NCI-H1092 (cell line): Measurements from ENCODE around the gene DNASE1L2.

Experiments used
- DNase-seq: peaks from one replicate; lab custom pipeline; 2025; lab: John Stamatoyannopoulos, UW

The DNASE1L2 gene, protein sequence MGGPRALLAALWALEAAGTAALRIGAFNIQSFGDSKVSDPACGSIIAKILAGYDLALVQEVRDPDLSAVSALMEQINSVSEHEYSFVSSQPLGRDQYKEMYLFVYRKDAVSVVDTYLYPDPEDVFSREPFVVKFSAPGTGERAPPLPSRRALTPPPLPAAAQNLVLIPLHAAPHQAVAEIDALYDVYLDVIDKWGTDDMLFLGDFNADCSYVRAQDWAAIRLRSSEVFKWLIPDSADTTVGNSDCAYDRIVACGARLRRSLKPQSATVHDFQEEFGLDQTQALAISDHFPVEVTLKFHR

DNA sequence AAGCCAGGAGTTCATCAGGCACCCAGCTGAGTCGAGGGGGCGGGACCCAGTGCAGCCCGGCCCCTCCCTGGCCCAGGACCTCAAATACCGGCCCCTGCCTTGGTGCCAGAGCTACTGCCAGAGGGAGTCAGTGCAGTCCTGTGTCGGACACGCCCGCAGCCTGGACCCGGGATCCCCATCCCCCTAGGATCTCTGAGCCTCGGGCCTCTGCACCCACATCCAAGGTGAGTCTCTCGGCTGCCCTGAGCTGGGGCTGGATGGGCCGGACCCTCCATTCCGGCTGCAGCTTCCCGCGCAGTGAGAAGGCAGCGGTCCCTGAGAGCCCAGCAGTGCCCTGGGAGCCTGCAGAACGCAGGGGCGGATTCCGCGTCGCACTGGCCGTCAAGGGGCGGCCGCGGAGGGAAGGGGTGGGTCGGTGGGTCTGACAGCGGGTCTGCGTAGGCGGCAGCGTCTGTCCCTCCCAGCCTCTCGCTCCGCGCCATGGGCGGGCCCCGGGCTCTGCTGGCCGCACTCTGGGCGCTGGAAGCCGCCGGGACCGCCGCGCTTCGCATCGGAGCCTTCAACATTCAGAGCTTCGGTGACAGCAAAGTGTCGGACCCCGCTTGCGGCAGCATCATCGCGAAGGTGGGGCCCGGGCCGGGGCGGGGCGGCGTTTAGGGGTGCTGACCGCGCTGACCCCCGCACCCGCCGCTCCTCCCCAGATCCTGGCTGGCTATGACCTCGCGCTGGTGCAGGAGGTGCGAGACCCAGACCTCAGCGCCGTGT lies at the start of gene DNASE1L2:
DNASE1L2 (plus strand) TSS at position 108 of the 765 bp plus-strand sequence; CDS start at position 481, 373 bp downstream.
- no peak for DNase-seq

DNA sequence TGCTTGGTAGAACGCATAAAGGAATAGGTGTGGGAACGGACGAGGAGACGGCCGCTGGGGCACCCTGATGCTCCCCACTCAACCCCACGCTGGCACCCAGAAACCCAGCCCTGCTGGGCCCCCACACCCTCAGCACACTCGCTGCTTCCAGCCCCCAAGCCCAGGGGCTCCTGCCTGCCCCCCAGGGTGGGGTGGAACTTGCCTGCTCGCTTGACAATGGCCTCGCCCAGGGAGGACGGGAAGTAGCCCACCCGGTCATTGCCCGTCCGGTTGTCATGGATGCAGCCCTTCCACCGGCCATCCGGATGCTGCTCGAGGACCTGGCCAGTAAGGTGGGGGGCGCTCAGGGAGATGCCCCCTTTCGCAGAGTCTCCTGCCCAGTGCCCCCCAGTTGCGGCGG lies 49.7 kb upstream of the DNASE1L2 start:
- DNase-seq: no peak

DNA sequence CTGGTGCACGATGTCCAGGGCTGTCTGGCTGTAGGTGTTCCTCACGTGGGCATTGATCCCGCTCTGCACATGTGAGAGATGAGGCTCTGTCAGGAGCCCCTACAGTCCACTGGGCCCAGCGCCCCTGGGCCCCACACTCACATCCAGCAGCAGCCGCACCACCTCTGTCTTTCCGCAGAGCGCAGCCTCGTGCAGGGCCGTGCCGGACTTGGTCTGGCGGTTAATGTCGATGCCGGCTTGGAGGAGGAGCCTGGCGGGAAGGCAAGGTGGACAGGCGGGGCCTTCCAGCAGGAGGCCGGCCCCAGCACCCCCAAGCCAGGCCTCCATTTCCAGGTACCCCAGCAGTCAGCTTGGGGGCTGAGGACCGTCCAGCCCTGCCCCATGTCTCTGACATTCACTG lies 49.0 kb upstream of the DNASE1L2 start:
- no peak for DNase-seq

DNA sequence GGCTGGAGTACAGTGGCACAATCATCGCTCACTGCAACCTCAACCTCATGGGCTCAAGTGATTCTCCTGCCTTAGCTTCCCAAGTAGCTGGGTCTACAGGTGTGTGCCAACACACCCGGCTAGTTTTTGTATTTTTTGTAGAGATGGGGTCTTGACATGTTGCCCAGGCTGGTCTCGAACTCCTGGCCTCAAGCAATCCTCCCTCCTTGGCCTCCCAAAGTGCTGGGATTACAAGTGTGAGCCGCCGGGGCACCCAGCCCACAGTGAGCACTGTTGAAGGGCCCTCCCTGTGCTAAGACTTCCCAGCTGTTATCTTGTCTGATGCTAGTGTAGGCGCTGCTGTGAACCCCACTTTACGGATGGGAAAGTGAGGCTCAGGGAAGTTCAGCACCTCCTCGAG lies 47.8 kb upstream of the DNASE1L2 start:
- no peak for DNase-seq

DNA sequence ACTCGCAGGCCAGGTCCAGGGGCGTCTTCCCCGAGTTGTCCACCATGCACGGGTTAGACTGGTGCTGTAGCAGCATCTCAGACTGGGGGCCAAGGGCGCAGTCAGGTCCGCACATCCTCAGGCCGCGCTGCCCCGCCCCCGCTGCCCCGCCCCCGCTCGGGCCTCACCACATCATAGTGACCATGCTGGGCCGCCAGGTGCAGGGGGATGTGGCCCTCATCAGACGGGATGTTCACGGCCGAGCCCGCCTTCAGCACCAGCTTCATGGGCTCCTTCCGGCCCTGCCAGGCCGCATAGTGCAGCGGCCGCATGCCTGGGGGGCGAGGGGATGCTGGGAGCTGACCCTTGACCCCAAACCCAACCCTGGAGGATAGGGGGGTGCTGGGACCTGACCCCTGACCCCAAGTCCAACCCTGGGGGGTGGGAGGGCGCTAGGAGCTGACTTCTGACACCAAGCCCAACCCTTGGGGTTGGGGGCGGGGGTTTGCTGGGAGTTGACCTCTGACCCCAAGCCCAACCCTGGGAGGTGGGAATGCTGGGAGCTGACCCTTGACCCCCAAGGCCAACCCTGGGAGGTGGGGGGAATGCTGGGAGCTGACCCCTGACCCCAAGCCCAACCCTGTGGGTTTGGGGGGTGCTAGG lies 46.9 kb upstream of the DNASE1L2 start:
- no peak for DNase-seq

DNA sequence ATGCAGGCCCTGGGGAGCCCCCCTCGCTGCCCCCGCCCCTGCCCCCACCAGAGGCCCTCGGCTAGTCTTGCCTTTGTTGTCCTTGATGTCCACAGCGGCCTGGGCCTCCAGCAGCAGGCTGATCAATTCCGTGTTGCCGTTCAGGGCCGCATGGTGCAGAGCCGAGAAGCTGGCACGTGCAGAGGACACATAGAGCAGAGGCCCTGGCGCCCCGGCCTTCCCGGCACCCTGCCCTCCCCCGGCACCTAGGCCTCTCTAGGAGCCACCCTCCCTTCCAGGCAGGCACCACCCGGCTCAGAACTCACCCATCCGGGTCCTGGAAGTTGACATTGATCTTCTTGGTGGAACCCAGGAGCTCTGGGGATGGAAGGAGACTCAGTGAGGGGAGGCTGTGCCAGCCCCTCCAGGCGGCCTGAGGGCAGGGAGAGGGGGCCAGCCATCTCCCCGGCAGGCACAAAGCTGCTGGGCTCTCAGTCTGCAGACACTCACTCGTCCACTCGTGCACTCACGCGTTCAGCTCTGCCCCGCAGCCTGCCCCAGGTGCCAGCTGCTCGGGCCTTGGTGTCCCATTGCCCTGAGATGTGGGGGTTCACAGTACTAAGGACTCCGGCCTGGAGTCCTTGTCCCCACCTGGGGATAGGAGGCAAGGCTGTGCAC lies 46.1 kb upstream of the DNASE1L2 start:
- DNase-seq: no peak

DNA sequence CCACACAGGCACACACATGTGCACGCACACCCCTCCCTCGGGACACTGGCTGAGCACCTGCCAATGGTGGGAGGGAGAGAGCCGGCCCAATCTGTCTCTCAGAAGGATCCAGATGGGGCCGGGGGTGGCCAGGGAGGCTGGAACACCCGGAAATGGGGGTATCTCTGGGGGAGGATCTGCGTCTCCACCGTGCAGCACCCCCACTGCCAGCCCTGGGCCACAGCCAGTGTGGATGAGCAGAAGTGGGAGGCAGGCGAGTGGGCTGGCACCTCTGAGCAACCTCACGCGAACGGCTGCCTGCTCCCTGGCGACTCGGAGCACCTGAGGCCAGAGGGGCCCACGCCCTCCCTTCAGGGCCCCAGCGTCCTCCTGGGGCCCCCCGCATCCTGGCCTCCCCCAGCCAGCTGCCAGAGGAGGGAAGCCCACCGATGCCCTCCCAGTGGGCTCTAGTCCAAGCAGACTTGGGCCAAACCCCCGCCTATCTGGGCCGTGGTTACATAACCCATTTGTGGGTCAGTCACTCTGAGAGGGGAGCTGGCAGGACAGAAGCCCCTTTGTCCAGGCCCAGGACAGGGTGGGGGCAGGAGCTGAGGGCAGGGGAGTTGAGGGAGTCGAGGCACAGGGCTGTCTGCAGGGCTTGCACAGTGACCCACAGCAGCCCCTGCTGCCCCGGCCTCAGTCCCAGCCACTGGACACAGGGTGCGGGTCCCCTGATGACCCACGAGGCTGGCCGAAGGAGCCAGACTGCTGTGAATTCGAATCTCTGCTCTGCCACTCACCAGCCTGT lies 45.4 kb upstream of the DNASE1L2 start:
- no peak for DNase-seq

DNA sequence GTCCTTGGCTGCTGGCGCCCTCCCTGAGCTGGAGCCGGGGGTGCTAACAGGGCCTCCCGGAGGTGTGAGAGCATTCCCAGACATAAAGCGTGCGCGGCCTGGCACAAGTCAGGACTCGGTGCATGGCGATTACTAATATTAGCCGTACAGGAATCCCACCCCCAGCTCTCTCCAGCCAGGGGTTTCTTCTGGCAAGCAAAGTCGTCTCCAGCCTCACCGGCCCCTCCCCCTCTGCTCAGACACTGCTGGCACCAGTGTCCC lies 44.9 kb upstream of the DNASE1L2 start:
- DNase-seq: no peak

DNA sequence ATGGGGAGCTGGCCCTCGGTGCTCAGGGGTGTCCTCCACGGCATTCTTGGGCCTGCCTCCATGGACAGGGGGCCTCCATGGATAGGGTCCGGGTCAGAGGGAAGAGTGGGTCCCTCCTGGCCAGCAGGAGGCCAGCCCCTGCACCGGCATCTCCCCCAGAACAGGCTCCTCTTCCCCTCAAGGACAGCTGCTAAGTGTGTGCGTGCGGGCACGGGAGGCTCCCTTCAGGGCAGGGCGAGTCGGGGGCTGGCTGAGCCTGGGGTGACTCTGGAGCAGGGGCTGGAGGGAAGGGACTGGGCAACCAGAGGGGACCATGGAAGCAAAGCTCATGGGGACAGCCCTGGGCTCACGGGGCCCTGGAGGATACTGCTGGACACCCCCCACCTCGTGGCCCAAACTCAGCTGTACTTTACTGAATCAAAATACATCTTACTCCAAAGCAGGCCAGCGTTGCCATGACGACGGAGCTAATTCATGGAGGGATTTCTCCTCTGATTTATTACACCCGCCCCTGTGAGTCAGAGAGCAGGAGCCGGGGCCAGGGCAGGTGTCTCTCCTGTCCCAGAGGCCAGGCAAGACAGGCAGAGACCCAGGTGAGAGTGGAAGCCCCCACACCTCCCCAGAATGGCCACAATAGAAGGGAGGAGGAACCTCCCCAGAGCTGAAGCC lies 41.9 kb upstream of the DNASE1L2 start:
- DNase-seq: no peak

DNA sequence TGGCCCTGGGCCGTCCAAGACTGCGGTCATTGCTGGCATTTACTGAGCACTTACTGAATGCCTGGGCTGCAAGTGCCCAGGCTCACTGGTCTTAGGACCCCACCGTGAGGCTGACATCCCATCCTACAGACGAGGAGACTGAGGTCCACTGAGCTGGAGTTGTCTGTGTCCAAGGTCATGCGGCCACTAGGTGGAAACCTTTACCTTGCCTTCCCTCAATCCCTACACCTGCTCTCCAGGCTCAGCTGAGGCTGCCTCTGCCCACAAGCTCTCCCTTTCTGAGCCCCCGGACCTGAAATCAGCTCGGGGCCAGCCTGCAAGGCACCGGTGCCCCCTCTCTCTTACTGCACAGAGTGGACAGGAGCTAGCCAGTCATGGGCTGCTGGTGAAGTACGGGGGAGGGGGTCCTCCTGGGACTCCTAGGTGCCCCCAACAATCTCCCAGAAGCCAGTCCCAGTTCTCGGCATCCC lies 41.4 kb upstream of the DNASE1L2 start:
- peak; percentile 41 for DNase-seq

DNA sequence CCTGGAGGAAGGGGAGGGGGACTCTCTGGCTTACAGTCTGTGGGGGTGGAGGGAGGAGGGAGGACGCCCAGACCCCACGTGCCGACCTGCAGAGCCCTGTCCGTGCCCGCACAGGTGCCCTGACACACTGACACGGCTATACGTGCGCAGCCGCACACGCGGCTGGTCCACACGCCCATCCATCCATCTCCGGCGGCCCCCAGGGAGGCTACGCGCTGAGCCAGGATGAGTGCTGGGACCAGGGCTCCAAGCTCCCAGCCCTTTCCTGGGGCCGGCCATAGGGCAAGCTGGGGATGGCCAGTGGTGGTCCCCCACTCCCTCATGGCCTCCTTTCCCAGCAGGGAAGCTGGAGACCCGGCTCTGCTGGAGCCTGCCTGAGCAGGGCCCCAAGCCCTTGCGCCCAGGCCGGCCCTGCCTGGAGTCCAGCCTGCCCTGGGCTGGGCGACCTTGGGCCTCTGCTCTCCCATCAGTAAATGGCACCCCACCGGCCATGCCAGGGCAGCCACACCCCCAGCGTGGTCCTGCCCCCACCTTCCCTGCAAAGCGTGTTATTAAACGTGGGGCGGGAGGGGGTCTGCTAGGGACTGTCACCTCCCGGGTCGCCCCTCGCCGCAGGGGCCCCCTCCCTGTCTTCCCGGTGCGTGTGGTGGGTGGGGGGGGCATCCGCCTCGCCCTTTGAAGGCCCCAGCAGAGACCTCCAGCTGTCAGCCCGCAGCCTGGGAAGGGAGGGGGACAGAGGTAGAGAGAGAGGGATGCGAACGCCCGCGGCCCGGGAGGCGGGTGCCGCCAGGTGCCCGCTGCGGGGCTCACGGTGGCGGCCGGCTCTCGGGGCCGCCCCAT lies 40.7 kb upstream of the DNASE1L2 start:
- DNase-seq: no peak

DNA sequence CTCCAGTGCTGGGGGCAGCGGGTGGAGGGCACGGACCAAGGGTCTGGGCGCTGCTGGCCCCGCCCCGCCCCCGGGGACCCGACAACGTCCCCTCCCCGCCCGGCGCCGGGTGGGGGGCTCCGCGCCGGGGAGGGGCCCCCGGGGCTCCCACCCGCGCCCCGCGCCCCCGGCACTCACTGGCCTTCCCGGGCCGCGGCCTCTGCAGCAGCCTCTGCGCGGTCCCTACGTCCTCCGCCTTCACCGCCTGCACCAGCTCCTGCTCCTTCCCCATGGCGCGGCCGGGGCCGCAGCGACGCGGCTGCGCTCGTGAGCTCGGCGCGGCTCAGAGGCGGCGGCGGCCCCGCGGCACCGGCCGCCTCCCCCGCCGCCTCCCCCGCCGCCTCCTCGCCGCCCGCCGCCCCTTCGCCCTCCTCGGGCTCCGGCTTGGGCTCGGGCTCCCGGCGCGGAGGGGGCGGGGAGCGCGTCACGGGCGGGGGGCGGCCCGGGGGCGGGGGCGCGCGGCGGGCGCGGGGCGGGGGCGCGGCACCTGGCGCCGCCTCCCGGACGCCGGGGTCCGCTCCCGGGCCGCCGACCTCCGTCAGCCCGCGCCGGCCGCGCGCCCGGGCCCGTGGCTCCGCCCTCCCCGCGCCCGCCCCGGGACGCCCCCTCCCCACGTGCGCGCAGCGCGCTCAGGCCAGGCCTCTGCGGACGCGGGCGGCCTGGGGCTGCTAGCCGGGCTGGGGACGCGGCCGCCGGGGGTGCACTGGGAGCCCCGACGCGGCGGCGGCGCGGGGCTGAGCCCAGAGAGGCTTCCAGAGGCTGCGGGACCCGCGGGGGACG lies 39.9 kb upstream of the DNASE1L2 start, which contains the start of gene CASKIN1:
CASKIN1 (minus strand) TSS at position 444 of the 819 bp plus-strand sequence; CDS start at position 271, 173 bp downstream.
- DNase-seq: no peak

DNA sequence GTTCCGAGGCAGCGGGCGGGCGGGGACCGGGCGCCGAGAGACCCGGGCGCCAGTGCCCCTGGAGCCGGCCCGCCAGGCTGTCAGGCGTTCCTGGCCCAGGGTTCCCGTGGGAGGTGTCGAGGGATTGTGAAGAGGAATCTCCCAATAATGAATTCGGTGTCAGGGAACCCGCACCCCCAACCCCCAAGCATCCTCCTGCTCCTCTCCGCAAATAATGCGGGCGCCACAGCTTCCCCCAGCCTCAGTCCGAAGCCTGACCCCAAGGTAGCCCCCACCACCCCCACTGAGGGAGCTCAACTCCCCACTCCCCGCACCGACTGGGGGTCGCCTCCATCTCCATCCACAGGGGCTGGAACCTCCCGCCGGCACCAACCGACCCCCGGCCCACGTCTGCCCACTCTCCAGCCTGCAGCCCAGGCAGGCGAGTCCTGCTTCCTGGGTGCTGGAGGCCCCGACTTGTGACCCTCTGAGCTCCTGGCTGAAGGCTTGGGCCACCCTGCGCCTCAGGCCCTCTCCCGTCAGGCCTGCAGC lies 39.2 kb upstream of the DNASE1L2 start:
- no peak for DNase-seq

DNA sequence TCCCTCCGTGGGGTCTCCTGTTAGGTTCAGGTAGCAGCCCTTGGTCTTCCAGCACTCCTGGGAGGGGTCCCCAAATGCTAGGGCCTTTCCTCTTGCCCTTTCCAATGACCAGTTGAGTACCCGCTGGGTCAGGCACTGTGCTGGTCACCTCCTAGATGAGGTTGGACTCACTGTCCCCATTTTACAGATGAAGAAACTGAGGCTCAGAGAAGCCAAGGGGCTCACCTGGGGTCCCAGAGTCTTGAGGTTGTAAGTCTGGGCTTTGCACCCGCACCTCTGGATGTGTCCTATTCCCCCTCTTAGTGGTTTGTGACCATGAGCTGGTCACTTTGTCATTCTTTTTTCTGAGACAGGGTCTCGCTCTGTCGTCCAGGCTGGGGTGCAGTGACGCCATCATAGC lies 38.5 kb upstream of the DNASE1L2 start:
- DNase-seq: no peak

DNA sequence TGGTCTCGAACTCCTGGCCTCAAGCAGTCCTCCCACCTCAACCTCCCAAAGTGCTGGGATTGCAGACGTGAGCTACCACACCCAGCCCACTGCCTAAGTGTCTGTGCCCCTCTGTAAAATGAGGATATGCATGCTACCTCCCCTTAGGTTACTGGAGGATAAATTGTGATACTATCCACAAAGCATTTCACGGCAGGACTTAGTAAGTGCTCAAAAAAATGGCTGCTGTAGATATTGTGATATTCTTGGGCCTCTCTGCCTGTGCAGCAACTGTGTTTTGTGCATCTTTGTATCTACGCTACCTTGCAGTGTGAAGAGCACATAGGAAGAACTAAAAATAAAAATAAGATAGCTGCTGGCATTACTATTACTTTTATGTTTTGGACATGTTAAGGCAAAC lies 38.0 kb upstream of the DNASE1L2 start:
- DNase-seq: no peak

DNA sequence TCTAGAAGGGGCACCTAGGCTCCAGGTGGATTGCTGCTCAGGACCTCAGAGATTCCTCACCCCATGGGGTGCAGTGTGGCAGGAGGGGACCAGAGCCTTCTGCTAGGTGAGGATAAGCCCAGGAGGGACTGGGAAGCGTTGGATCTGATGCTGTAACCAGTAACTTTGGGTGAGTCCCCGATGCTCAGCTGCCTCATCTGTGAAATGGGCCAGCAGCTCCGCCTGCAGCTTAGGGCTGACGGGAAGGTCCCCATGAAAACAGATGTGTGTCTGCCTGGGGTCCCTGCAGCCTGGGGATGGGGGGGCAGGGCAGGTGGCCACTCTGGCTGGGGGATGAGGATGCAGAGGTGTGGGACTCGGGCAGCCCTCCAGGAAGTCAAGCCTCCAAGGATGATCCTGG lies 37.1 kb upstream of the DNASE1L2 start:
- no peak for DNase-seq

DNA sequence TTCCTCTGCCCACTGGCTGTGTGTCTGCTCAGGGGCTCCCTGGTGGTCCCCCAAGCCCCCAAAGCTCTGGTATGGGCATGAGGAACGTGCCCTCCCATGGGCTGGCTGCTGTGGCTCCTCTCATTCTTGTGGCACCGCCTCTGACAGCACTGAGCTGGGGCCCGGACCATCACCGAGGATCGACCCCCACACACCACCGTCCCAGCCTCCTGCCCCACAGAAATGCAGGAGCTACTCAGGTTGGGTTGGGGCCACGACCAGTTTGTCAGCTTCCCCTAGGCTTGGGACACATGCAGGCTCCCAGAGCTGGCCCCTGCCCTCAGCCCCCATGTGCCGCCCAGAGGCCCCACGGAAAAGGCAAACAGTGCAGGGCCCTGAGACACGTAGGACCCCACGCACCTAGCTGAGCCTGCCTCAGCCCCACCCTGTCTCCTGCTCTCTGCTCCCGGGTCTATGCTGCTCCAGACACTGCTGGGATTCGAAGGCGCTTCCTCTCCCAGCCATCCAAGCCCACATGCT lies 36.6 kb upstream of the DNASE1L2 start:
- DNase-seq: no peak

DNA sequence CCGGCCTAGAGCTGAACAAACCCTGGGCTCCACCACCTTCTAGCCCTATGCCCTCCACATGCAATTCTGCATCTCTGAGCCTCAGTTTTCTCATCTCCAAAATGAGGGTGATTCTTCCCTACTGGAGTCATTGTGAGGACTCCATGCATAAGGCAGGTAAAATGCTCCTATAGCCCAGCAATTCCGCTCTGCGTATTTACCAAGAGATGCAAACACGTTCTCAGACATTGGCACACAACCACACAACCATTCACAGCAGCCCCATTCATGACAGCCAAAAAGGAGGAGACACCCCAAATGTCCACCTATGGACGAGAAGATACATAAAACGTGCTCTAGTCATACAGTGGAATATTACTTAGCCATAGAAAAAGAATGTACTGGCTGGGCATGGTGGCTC lies 35.9 kb upstream of the DNASE1L2 start:
- DNase-seq: no peak
